ENCODE data around the gene SCAMP5.
A peak's percentile ranks its signal among the peaks of the same experiment; 100 is the strongest.

SCAMP5 gene

DNA sequence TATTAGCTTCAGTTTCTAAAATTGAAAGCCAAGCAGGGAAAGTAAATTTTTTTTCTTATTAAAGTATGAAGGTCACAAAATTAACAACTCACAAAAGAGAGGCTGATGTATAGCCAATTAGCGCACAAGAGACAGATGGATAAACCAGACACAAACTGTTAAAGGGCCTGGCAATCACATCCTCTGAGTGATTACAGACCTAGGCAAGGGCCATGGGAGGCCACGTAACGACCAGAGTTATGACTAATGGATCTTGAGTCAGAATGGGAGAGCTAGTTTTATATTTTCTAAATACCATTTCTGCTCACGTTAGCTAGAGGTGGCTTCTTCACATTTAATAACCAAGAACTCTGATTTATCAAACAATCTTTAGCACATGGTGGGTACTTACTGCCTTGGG lies 17.8 kb upstream of the SCAMP5 start:
- no peak for DNase-seq (ENCODE audit: low read depth in 2 of 2)

DNA sequence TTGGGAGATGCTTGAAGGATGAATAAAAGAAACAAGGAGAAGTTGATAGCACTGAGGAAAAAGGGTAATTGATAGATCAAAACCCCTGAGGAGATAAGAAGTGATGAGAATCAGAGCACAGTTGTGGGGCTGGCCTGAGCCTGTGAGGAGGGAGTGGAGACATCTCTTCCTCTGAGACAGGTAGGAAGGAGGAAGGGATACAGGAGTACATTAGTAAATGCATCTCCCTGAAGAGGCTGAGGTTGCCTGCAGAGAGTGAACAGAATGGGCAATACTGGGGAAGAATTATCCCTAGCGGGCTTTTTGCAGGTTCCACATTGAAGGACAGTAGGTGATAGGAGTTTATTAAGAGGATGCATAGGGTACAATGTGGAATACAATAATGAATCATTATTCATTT lies 17.3 kb upstream of the SCAMP5 start:
- no peak for DNase-seq (ENCODE audit: low read depth in 2 of 2)

DNA sequence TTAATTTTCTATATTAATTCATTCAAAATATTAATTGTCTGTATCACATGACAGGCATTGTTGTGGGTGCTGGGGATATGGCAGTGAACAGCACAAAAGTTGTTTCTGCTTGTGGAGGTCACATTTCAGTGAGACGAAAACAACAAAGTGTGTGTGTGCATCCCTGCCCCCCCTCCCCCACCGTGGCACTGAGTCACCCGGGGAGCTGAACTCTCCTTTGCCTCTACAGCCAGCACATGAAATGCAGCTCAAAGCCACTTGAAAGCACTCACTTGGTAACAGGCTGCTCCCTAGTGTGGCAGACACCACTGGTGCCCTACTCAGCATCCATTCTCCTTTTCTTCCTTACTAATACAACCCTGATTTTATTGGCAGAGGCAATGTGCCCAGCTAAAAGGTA lies 16.9 kb upstream of the SCAMP5 start:
- no peak for DNase-seq (ENCODE audit: low read depth in 2 of 2)

DNA sequence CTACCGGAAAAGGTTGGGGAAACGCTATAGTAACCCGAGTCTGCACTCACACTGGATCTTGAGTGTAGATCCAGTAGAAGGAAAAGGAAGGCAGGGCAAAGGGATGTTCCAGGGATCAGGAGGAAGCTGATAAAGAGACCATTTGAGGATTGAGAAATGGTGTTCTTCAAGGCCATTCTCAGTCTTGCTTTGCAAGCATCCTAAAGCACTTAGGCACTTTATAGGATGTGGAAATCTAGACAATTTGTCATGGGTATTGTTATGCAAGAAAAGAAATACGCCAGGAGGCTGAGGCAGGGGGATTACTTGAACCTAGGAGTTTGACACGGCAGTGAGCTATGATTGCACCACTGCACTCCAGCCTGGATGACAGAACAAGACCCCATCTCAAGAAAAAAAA lies 13.2 kb upstream of the SCAMP5 start:
- no peak for DNase-seq (ENCODE audit: low read depth in 2 of 2)

DNA sequence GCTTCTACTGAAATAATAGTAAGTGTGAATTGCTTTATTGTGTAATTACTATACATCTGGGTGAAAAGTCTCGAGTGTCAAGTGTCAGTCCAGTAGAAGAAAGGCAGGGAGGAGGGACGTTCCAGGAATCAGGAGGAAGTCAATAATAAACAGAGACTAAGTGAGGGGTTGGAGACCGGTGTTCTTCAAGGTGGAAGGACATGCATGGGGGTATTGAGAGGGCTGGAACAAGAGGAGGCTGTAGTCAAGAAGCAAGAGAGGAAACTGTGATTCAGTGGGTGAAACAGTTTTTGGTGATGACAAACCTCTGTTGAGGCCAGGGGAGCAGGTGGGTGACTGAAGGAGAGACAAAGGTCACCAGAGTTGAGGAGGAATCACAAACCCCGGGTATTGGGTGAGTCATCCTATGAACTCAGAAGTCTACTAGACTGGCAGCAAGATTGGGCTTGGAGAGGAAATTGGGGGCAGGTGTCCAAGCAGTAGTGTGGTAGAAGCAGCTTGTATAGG lies 11.6 kb upstream of the SCAMP5 start:
- DNase-seq (ENCODE audit: low read depth in 2 of 2), result no peak

DNA sequence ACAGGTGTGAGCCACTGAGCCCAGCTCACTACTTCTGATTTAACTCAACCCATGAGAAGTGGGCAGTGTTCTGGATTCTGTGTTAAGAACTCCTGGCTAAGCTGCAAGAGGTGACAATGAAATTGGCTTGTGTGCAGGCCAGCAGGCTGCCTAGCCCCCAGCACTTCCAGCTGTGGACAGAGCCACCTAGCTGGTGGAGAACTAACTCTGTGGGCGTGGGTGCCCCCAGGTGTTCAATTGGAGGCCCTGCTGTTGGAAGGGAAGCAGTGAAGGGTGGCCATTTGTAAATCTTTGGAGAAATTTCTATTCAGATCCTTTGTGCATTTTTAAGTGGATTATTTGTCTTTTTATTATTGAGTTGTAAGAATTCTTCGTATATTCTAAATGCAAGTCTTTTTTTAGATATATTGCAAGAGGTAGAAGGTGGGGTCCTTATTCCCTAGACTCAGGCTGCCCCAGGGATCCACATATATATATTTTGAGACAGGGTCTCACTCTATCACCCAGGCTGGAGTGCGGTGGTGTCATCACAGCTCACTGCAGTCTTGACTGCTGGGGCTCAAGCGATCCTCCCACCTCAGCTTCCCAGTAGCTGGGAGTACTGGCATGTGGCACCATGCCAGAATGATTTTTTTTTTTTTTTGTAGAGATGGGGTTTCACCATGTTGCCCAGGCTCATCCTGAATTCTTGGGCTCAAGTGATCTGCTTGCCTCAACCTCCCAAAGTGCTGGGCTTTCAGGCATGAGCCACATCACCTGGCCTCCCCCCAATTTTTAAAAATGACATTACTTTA lies 7.2 kb upstream of the SCAMP5 start:
- peak in 1 of 2 donors; percentile 5 for DNase-seq (ENCODE audit: low read depth in 2 of 2)

DNA sequence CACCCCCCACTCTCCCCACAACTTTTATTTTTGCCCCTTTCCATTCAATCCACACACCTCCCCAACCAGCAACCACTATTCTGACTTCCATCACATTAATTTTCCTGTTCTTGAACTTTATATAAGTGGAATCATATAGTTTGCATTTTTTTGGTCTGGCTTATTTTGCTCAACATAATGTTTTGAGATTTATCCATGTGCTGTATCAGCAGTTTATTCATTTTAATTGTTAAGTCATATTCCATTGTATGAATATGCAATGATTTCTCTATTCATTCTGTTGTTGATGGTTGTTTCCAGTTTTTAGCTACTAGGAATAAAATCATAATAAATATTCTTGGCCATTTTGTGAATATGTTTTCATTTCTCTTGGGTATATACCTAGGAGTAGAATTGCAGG lies 5.8 kb upstream of the SCAMP5 start:
- DNase-seq (ENCODE audit: low read depth in 2 of 2), result no peak

DNA sequence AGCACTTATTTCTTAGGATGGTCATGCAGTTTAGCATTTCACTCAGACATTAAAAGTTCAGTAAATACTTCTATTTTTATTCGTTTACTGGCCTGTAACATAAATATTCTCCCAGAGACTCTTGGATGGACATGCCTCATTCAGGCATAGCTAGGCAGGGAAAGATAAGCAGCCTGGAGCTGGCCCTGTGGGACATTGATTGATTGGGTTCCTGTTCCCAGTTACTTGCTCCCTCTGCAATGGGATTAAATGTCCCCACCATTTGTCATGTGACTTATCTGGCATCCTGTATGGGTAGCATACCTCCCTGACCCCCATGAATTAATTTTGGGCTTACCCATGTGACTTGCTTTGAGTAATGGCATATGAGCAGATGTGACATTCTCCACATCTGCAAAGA lies 2.7 kb upstream of the SCAMP5 start:
- DNase-seq (ENCODE audit: low read depth in 2 of 2), result no peak

DNA sequence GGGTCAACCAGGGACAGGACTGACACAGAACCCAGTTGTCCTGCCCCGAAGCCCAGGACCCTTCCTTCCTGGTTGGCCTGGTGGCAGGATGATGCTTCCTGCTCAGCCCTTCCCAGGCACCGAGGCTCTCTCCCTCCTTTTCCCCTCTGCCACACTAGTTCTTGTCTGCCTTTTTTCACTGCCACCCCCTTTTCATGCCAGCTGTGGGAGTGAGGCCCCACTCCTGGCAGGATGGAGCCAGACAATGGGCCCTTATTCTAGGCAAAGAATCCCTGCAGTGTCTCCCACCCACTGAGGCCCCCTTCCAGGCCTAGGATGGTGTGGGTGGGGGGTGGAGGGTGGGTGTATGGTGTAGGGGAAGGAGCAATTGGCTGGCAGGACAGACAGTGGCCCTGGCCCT lies 1.1 kb upstream of the SCAMP5 start:
- no peak for DNase-seq (ENCODE audit: low read depth in 2 of 2)

DNA sequence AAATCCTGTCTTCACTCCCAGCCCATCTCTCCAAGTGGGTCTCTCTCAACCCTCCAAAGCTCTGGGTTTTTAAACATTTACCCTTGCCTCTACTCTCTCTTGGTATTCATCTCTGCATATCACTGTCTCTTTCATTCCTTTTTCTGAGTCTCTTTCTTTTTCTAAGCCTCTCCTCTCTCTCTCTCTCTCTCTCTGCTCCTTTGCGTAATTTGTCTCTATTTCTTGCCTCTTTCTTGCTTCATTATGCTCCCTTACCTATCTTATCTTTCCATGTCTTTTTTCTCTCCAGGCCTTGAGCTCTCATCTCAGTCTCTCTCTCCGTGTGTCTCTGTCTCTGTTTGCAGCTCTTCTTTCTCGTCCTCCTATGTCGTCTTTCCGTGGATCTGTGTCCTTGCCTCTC lies 678 bp upstream of the SCAMP5 start:
- DNase-seq (ENCODE audit: low read depth in 2 of 2), result no peak

DNA sequence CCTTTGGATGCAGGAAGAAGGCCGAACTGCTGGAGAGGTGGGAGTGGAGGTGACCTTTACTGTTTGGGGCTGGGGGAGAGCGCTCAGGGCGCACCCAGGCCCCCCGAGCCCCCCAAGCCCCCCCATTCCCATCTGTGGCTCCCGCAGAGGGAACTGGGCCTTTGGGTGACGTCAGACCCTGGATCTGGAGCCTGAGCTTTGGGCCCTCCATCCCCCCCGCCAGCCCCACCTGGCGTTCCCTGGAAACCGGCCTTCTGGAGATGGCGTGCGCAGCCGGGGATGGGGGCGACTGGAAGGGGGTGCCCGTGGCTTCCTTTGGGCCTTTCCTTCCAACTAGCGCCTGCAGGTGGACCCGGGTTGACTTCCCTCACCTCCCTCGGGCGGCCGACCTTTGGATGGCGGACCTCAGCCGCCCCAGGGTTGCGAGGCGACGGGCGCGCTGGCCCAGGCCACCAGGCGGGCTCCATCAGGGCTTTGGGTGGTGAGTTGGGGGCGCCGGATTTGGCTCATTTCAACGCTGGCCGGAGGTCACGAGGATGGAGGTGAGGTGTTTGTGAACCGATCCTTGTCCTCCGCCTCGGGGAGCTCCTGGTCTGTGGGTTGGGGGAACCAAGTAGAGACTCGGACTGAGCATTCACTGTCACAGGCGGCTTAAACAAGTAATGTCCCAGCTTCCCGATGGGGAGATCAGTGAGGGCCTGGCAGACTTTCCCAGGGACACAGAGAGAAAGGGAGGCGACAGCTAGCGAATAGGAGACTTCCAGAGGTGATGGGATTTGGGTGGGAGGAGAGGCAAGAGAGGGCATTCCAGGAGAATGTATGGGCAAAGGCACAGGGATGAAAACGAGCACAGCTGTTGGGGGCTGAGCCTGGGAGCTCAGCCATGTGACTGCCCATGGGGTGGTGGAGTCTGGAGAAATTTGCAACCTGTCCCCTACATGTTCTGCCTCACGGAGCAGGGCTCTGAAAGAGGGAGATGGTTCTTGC lies 709 bp downstream of the SCAMP5 start:
- no peak for DNase-seq (ENCODE audit: low read depth in 2 of 2)

DNA sequence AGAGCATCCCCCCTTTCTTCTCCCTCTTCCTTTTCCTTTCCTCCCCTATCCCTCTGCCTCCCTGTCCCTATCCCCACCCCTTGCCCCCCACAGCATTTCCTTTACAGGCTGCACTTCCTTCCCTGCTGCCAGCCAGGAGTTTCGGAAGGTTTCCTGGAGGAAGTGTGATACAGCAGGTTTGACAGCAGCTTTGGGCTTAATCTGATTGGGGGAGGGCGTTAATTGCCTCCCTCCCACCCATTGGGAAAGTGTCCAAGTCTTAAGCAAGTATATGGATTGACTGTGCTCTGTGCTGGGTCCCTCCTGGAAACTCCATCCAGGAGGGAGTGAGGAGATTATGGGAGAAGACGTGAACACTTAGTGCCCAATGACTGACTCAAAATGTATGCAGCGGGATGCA lies 1.8 kb downstream of the SCAMP5 start:
- DNase-seq (ENCODE audit: low read depth in 2 of 2), result no peak

DNA sequence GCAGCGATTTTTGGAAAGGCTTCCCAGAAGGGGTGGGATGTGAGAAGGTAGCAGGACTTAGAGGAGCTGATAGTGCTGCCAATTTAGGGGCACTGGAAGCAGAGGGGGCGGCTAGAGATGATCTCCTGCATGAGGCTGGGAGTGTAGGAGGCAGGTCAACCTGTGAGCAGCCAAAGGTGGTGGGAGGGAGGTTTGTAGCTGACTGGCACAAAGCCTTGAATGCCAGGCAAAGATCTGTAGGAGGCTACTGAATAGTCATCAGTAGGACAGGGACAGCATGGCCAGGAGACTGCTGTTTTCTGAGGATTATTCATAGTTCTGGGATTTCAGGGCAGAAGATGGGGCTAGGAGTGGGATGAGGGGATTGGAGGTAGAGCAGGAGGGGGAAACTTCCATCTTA lies 2.2 kb downstream of the SCAMP5 start:
- no peak for DNase-seq (ENCODE audit: low read depth in 2 of 2)

DNA sequence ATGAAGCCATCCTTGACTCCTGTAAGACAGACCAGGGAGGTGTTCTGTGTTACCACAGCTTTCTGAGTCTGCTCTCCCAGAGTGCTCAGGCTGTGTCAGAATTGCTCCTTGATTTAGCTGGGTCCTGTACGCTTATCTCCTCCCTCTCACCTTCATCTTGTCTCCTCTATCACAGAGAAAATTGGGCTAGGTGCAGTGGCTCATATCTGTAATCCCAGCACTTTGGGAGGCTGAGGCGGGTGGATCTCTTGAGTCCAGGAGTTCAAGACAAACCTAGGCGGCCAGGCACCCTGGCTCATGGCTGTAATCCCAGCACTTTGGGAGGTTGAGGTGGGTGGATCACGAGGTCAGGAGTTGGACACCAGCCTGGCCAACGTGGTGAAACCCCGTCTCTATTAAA lies 5.9 kb downstream of the SCAMP5 start:
- no peak for DNase-seq (ENCODE audit: low read depth in 2 of 2)

DNA sequence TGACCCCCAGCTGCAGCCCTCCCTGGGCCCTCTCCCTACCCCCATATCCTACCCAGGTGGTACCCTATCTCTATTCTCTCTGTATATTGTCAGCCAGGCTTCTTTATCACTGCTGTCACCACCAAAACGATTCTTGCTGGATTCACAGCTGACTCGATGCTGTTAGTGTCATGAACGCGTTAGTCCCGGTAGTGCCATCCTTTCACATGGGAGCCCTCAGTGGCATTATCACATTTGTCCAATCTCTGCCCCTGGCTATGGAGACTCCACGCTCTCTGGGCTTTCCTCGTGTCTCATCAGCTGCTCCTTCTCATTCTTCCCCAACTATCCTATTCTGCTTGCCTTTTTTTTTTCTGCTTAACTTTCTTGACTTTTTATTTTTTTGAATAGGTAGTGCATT lies 7.0 kb downstream of the SCAMP5 start:
- no peak for DNase-seq (ENCODE audit: low read depth in 2 of 2)

DNA sequence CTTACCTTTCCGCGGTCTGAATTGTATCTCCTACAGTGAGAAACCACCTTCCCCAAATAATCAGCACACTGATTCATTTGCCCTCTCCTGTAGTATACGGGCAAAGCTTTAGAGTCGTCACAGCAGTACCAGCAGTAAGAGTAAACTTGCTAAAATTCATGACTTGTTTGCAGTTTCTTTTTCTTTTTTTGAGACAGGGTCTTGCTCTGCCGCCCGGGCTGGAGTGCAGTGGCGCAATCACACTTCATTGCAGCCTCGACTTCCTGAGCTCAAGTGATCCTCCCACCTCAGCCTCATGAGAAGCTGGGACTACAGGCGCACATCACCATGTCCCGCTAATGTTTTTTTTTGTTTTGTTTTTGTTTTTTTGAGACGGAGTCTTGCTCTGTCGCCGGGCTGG lies 11.9 kb downstream of the SCAMP5 start:
- DNase-seq (ENCODE audit: low read depth in 2 of 2), result no peak

DNA sequence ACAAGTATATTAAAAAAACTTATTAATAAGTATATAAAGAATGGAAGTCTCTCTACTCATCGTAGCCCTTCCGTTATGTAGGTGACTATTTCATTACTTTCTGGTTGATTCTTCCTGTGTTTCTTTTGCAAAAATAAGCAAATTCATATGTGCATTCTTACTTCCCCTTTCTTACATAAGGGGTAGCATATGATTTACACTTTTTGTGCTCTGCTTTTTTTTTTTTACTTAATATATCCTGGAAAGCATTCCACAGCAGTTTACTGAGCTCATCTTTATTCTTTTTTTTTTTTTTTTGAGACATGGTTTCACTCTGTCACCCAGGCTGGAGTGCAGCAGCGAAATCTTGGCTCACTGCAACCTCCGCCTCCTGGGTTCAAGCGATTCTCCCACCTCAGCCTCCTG lies 12.9 kb downstream of the SCAMP5 start:
- DNase-seq (ENCODE audit: low read depth in 2 of 2), result no peak

DNA sequence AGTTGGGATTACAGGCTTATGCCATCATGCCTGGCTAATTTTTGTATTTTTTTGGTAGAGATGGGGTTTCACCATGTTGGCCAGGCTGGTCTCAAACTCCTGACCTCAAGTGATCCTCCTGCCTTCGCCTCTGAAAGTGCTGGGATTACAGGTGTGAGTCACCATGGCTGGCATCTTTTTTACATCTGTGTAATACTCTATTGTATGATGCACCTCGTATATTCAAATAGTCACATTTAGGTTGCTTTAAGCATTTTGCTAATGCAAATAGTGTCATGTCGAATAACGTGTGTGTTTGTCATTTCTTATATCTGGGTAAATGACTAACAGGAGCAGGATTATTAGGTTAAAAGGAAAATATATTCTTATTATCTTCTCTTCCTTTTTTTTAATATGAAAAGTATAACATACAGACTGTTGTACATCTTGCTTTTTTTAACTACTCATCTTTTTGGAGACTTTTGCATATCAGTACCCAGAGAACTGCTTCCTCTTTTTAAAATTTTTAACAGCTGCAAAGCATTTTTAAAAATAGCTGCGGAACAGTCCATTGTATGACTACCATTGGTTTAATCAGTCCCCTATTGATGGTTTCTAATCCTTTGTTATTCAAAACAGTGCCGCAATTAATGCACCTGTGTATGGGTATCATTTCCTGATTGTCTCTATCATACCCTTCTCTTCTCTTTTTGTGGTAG lies 13.4 kb downstream of the SCAMP5 start:
- DNase-seq (ENCODE audit: low read depth in 2 of 2), result no peak

DNA sequence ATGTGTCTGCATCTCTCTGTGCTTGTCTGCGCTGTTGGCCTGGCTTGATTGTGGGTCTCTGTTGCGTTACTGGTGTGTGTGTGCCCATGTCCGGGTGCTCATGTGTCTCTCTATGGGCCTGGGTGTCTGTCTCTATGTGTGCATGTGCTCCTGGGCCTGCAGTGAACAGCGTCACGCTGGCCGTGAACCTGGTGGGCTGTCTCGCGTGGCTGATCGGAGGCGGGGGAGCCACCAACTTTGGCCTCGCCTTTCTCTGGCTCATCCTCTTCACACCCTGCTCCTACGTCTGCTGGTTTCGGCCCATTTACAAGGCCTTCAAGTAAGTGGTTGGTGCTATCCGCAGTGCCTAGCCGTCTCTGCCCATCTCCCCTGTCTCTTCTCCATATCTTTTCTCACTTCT lies 21.1 kb downstream of the SCAMP5 start:
- no peak for DNase-seq (ENCODE audit: low read depth in 2 of 2)

DNA sequence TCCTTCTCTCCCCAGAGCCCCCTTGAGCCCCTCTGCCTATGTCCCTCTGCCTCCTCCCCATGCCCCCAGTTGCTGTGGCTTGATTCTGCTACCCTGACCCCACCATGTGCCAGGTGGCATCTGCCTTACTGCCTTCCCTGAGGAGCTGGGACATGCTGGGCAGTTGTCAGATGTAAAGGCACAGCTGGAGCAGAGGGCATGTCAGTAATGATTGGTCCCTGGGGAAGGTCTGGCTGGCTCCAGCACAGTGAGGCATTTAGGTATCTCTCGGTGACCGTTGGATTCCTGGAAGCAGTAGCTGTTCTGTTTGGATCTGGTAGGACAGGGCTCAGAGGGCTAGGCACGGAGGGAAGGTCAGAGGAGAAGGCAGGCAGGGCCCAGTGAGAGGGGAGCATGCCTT lies 24.6 kb downstream of the SCAMP5 start:
- DNase-seq (ENCODE audit: low read depth in 2 of 2), result no peak

DNA sequence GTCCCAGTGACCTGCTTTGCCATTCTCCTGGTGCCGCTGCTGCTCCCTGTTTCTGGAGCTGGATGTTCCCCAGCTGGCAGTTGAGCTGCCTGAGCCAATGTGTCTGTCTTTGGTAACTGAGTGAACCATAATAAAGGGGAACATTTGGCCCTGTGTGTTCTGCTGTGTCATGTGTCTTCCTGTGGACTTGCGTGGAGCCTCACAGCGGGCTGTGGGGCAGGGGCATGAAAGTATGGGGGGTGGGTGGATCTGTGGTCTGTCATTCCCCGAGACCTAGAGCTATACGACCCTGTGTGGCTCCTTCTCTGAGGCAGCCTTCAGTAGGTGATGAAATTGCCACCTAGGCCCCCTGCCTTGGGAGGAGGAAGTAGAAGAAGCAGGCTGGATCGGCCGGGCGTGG lies 26.0 kb downstream of the SCAMP5 start:
- no peak for DNase-seq (ENCODE audit: low read depth in 2 of 2)

DNA sequence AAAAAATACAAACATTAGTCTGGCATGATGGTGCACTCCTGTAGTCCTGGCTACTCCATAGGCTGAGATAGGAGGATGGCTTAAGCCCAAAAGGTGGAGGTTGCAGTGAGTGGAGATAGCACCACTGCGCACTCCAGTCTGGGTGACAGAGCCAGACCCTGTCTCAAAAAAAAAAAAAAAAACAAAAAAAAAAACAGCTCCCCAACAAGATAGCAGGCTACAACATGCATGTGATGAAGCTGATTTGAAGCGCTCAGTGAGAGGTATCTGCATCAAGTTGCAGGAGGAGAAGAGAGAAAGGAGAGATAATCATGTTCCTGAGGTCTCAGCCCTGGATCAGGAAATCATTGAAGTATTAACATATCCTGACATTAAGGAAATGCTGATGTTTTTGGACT lies 27.4 kb downstream of the SCAMP5 start:
- no peak for DNase-seq (ENCODE audit: low read depth in 2 of 2)

Measured in stimulated activated CD8-positive, alpha-beta memory T cell treated with anti-CD3 and anti-CD28 coated beads, Interleukin-15, amount 100 ng/mL, for 4 hours (primary cell).